DOHH2 (cell line): ENCODE results near the gene COL13A1.

ENCODE experiments used
- H3F3A ChIP-seq: fragments of 200-600 bp; sonication (generic), shearing (Covaris generic); 2 replicates; pipeline ENCODE4 v1.6.0; 2016; ENCODE audit warnings: antibody characterized with exemption, mild to moderate bottlenecking; ENCODE audit not compliant: control insufficient read depth, insufficient read depth
- H3K27ac ChIP-seq: fragments of 200-600 bp; sonication (generic); 2 replicates; pipeline ENCODE4 v1.5.1; 2014; ENCODE audit warnings: low read depth, mild to moderate bottlenecking, low read length, moderate library complexity
- H3K27me3 ChIP-seq: fragments of 200-600 bp; sonication (generic); 2 replicates; pipeline ENCODE4 v1.6.1; 2014; ENCODE audit warnings: mild to moderate bottlenecking, low read length, mixed read lengths; ENCODE audit not compliant: control insufficient read depth
- H3K36me3 ChIP-seq: fragments of 200-600 bp; sonication (generic); 2 replicates; pipeline ENCODE4 v1.6.1; 2014; ENCODE audit warnings: mild to moderate bottlenecking, low read length, moderate library complexity, mixed read lengths; ENCODE audit not compliant: control insufficient read depth
- H3K4me1 ChIP-seq: fragments of 200-600 bp; sonication (generic); 2 replicates; pipeline ENCODE4 v1.6.1; 2014; ENCODE audit warnings: mild to moderate bottlenecking, low read length, mixed read lengths; ENCODE audit not compliant: control insufficient read depth
- H3K4me2 ChIP-seq: fragments of 200-600 bp; sonication (generic); 2 replicates; pipeline ENCODE4 v1.6.0; 2014; ENCODE audit warnings: mild to moderate bottlenecking, low read length, moderate library complexity
- H3K4me3 ChIP-seq: fragments of 200-600 bp; sonication (generic); 2 replicates; pipeline ENCODE4 v1.5.1; 2014; ENCODE audit warnings: mild to moderate bottlenecking, low read length, mixed read lengths
- H3K79me2 ChIP-seq: fragments of 200-600 bp; sonication (generic); 2 replicates; pipeline ENCODE4 v1.6.1; 2014; ENCODE audit warnings: mild to moderate bottlenecking, low read length, mixed read lengths; ENCODE audit not compliant: control insufficient read depth
- H3K9me2 ChIP-seq: fragments of 200-600 bp; sonication (generic); replicated peaks from 2 replicates; pipeline ENCODE4 v1.6.1; 2014; ENCODE audit warnings: mild to moderate bottlenecking, low read length, mixed read lengths; ENCODE audit not compliant: control insufficient read depth
- H3K9me3 ChIP-seq: fragments of 200-600 bp; sonication (generic); 2 replicates; pipeline ENCODE4 v1.6.1; 2014; ENCODE audit warnings: antibody characterized with exemption, low read length, mixed read lengths; ENCODE audit not compliant: control insufficient read depth, insufficient read depth
- H4K20me1 ChIP-seq: fragments of 200-600 bp; sonication (generic); 2 replicates; pipeline ENCODE4 v1.6.0; 2014; ENCODE audit warnings: low read depth, mild to moderate bottlenecking, antibody characterized with exemption, low read length, moderate library complexity; ENCODE audit not compliant: control insufficient read depth, insufficient read depth
- CTCF ChIP-seq: fragments of 200-600 bp; sonication (generic); IDR thresholded peaks from one replicate; pipeline ENCODE4 v1.5.1; 2014; ENCODE audit warnings: antibody characterized with exemption, mild to moderate bottlenecking, low read depth, low read length; ENCODE audit not compliant: poor library complexity, severe bottlenecking
- EZH2phosphoT487 ChIP-seq: fragments of 200-600 bp; sonication (generic); IDR thresholded peaks from 2 replicates; pipeline ENCODE4 v1.6.1; 2017; ENCODE audit warnings: borderline replicate concordance, mild to moderate bottlenecking, antibody characterized with exemption, low read length, moderate library complexity, mixed read lengths

The COL13A1 gene

GRCh38 chr10:69913606-69914382 is 112.1 kb downstream of the COL13A1 start:
- no peaks in the 10 kb centered on the region for H3K4me1 ChIP-seq
- H3F3A ChIP-seq: no peaks in the 10 kb centered on the region
- no peaks in the 10 kb centered on the region for H3K79me2 ChIP-seq
- no peak overlapping the region for H3K4me3 ChIP-seq
- no peaks in the 10 kb centered on the region for H4K20me1 ChIP-seq
- no peak overlapping the region for H3K4me2 ChIP-seq
- no peaks in the 10 kb centered on the region for H3K9me2 ChIP-seq
- no peaks in the 10 kb centered on the region for H3K9me3 ChIP-seq
- TF ChIP-seq EZH2phosphoT487: no peak
- no peaks in the 10 kb centered on the region for H3K36me3 ChIP-seq
- H3K27ac ChIP-seq: no peak overlapping the region
- peaks cover 3% of the 10 kb centered on the region; the same call in 1 of the 2 replicates for H3K27me3 ChIP-seq

GRCh38 chr10:69914398-69915214 is 112.9 kb downstream of the COL13A1 start:
- no peak overlapping the region for H3K4me2 ChIP-seq
- TF ChIP-seq EZH2phosphoT487 (no peak), CTCF (peak; percentile 98)

GRCh38 chr10:69915215-69915560 is 113.5 kb downstream of the COL13A1 start:
- Histone ChIP-seq H3K4me1 (no peaks in the 10 kb centered on the region), H4K20me1 (no peaks in the 10 kb centered on the region), H3K27ac (no peak overlapping the region), H3K79me2 (no peaks in the 10 kb centered on the region), H3F3A (no peaks in the 10 kb centered on the region), H3K27me3 (peaks cover 3% of the 10 kb centered on the region; the same call in 1 of the 2 replicates), H3K4me2 (no peak overlapping the region), H3K9me3 (no peaks in the 10 kb centered on the region), H3K9me2 (no peaks in the 10 kb centered on the region), H3K4me3 (no peak overlapping the region), H3K36me3 (no peaks in the 10 kb centered on the region)
- TF ChIP-seq CTCF: no peak
- no peak for TF ChIP-seq EZH2phosphoT487

More at GRCh38 chr10:69914398-69915214, 112.9 kb downstream of the COL13A1 start:
- no peak overlapping the region for H3K27ac ChIP-seq
- peaks cover 3% of the 10 kb centered on the region; the same call in 1 of the 2 replicates for H3K27me3 ChIP-seq
- H3K4me3 ChIP-seq: no peak overlapping the region
- H3K9me3 ChIP-seq: no peaks in the 10 kb centered on the region
- no peaks in the 10 kb centered on the region for H3K36me3 ChIP-seq
- no peaks in the 10 kb centered on the region for H3F3A ChIP-seq
- no peaks in the 10 kb centered on the region for H3K79me2 ChIP-seq
- H3K9me2 ChIP-seq: no peaks in the 10 kb centered on the region
- no peaks in the 10 kb centered on the region for H3K4me1 ChIP-seq
- no peaks in the 10 kb centered on the region for H4K20me1 ChIP-seq
